GM10266 (cell line): ENCODE results near the gene VIPR2.

Experiments used
- DNase-seq: peaks from one replicate; pipeline ENCODE4 v3.0.0; 2012; ENCODE audit errors: extremely low spot score
- TF ChIP-seq, protein P1 (sequence below): IDR thresholded peaks from 2 replicates; pipeline ENCODE4 v1.5.1; 2012; ENCODE audit warnings: mild to moderate bottlenecking, low read depth; ENCODE audit not compliant: control insufficient read depth, insufficient read depth; ENCODE audit errors: missing control alignments

The VIPR2 gene

DNA sequence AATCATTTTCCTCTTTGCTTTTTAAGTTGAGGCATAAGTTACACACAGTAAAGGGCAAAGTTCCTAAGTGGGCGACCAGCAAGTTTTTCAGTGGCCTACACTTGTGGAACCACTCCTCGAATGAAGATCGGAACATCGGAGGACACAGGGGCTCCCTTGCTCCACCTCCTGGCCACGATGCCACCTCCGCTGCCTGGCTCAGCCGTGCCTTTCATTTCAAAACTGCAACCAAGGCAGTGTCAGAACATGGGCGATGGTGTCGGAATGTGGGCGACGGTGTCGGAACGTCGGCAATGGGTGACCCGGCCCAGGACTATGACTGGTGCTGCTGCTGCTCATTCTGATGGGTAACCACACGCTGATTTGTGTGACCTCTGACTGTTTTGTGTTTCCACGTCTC, 9.6 kb upstream of the VIPR2 start:
- no peak for DNase-seq
- TF ChIP-seq, protein P1, sequence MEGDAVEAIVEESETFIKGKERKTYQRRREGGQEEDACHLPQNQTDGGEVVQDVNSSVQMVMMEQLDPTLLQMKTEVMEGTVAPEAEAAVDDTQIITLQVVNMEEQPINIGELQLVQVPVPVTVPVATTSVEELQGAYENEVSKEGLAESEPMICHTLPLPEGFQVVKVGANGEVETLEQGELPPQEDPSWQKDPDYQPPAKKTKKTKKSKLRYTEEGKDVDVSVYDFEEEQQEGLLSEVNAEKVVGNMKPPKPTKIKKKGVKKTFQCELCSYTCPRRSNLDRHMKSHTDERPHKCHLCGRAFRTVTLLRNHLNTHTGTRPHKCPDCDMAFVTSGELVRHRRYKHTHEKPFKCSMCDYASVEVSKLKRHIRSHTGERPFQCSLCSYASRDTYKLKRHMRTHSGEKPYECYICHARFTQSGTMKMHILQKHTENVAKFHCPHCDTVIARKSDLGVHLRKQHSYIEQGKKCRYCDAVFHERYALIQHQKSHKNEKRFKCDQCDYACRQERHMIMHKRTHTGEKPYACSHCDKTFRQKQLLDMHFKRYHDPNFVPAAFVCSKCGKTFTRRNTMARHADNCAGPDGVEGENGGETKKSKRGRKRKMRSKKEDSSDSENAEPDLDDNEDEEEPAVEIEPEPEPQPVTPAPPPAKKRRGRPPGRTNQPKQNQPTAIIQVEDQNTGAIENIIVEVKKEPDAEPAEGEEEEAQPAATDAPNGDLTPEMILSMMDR: no peak

DNA sequence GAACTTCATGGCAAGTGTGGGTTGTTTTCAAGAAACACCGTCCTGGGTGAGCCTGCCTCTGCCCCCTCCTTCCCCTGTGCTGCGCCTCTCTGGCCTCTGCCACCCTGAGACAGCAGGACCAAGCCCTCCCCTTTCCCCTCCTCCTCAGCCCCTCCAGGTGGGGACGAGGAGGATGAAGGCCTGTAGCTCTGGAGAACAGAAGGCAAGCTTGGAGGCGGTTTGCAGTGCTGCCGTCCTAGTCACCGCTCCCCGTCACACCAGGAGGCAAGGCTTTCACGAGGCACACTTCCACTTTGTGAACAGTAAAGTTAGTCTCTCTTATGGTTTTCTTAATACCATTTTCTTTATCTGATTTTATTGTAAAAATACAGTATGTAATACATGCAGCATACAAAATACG, 8.8 kb upstream of the VIPR2 start:
- no peak for DNase-seq
- TF ChIP-seq, protein P1: no peak

DNA sequence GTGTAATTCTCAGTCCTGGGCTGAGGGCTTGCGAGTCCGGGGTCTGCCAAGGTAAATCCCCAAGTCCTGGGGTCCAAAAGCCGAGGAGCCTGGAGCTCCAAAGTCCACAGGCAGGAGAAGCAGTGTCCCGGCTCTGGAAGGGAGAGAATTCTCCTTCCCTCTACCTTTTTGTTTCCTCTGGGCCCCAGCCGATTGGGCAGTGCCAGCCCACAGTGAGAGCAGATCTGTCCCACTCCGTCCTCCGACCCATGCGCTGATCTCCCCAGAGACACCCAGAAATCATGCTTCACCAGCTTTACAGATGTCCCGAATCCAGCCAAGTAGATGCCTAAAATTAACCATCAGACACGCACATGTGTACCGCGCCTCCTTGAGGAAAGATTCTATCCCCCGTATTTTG, 8.1 kb upstream of the VIPR2 start:
- TF ChIP-seq, protein P1: no peak
- no peak for DNase-seq

DNA sequence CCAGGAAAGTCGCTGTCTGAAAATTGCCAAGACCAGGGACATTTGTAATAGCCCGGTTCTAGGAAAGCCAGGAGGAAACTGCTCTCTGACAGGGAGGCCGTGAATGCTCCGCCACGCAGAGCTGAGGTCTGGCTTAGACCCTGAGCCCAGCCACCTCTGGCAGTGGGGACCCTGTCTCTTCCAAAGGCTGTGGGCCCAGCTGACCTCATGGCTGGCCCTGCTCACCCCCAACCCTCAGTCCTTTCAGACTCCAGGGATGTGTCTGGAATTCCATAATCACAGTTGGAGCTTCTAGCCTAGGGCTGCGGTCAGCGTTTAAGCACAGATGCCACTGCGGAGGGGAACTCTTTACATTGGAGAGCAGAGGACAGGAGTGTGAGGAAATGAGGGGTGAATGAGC, 6.6 kb upstream of the VIPR2 start:
- no peak for DNase-seq
- TF ChIP-seq, protein P1: no peak

DNA sequence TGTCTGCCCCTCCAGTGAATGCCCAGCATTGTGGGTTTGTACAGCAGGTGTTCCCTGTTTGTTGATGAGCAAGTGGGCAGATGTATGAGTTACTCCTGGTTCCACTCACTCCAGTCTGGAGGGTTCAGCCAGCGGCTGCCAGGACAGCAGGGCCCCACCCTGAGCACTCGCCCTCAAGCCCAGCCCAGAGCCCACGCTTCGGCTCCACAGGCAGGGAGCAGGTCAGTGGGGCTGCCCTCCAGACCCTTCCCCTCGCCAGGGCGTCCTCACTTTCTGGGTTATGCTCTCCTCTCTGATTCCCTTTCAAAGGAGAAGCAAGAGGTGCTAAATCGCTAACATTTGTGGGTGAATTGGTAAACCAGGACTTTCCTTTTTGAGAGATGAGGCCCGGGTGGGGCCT, 4.8 kb upstream of the VIPR2 start:
- TF ChIP-seq, protein P1: no peak

DNA sequence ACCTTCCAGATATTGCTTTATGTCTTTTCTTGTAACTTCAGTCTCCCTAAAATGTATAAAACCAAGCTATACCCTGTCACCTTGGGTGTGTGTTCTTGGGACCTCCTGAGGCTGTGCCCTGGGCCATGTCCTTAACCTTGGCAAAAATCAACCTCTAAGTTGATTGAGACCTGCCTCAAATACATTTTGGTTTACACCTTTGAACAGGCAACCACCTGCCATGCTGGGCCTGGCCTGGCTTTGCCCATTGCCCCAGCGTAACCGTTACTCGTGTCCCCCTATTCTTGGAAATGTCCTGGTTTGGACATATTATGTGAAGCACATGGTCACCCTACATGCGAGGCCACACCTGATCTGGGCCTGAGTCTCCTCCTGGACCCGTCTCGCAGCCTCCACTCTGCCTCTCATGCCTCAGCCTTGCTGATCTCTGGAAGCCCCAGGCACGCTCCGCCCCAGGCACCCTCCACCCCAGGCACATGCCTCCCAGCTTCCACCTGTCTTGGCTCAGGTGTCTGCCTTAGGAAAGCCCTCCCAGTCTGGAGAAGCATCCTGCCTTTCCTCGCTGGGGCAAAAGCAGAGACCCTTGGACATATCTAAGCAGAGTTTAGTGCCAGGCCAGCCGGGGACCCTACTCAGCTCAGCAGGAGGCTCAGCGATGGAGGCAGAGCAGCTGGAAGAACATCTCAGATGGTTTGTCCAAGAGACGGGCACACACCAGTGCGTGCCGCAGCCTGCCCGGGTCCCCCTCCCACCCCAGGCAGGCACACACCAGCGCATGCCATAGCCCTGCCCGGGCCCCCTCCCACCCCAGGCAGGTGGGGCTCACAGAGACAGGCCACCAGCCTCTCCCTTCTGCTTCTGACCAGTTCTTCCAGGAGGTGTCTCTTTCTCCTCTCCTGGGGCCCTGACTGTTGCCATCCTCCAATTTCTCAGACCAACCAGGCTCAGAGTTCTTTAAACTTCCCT, 4.0 kb upstream of the VIPR2 start:
- TF ChIP-seq, protein P1: no peak
- no peak for DNase-seq

More for the DNA sequence above, 4.8 kb upstream of the VIPR2 start:
- no peak for DNase-seq

DNA sequence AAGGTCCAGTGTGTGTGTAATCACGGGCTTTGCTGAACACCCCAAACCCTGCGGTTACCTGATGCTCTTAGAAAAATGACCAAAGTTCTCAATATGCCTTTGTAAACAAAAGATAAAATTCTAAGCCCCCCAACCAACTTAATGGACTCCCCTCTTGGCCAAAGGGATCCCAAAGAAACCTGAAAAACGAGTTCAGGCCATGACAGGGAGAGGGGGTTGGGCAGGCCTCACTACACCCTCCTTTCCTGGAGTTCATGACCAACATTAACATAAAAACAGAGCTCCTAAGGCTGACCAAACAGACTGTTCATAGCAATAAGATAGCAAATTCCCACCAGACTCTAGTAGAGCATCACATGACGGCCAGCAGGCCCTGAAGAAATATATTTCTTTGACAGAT, 3.0 kb upstream of the VIPR2 start:
- no peak for DNase-seq
- TF ChIP-seq, protein P1: no peak
